ENCODE data around the gene CEP95.

The CEP95 gene

DNA sequence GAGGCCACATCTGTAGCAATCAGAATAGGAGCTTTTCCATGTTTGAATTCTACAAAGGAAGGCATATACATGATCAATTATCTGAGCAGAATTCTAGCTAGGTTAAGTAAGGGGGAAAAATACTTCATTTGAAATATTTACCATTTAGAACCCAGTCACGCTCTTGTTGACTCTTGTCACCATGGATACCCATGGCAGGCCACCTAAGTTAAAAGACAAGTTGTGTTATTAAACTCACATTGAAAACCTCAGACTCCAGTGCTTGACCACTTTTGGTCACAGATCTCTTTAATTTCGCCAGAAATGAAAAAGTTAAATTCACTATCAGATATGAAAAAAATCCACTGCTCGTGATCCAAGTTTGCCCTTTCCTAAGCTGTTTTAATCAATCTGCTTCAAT lies 4.8 kb upstream of the CEP95 start:
- peaks cover 7 to 39% of the 10 kb centered on the region in 2 experiments for H3K36me3 ChIP-seq (ENCODE audit: control insufficient read depth in 1 of 2, insufficient read depth in 2 of 2, low read length in 2 of 2)
- no peak overlapping the region for H3K14ac ChIP-seq (ENCODE audit: low read length)
- no peak overlapping the region for H3K23ac ChIP-seq (ENCODE audit: low read length)
- H2BK5ac ChIP-seq (ENCODE audit: low read depth, low read length, poor library complexity): no peak overlapping the region
- no peak overlapping the region for H3K9ac ChIP-seq (ENCODE audit: low read length)
- WGBS (ENCODE audit: extremely low coverage, insufficient coverage, insufficient read length): no CpG with 5 or more reads among the region's 3 CpGs
- H2AFZ ChIP-seq (ENCODE audit: insufficient read depth, low read length, poor library complexity): no peak overlapping the region
- H3K79me2 ChIP-seq (ENCODE audit: control insufficient read depth, insufficient read depth, low read length, poor library complexity): peaks cover 15% of the 10 kb centered on the region
- H2BK12ac ChIP-seq (ENCODE audit: low read length): no peak overlapping the region
- H3K27me3 ChIP-seq (ENCODE audit: insufficient read depth, low read length): no peaks in the 10 kb centered on the region
- H3K4me1 ChIP-seq (ENCODE audit: control insufficient read depth in 1 of 2, insufficient read depth in 2 of 2, low read length in 2 of 2): peaks cover 0 to 2% of the 10 kb centered on the region in 2 experiments
- H3K4me3 ChIP-seq (ENCODE audit: low read depth, low read length): no peak overlapping the region
- DNase-seq: peak in 1 of 2 donors; percentile 18
- no peak overlapping the region for H3K27ac ChIP-seq (ENCODE audit: low read depth, low read length)
- peaks cover 11% of the 10 kb centered on the region for H3K79me1 ChIP-seq (ENCODE audit: low read length)
- H4K8ac ChIP-seq (ENCODE audit: low read depth, low read length): no peak overlapping the region
- no peak overlapping the region for H4K91ac ChIP-seq (ENCODE audit: low read depth, low read length)
- no peak overlapping the region for H2AK5ac ChIP-seq (ENCODE audit: low read length)
- no peak overlapping the region for H3K4me2 ChIP-seq (ENCODE audit: low read length)
- no peak overlapping the region for H2BK120ac ChIP-seq (ENCODE audit: insufficient read depth, low read length, poor library complexity)
- no peaks in the 10 kb centered on the region for H3K9me3 ChIP-seq (ENCODE audit: insufficient read depth, low read depth, low read length)
- H4K12ac ChIP-seq (ENCODE audit: low read depth, low read length): no peak overlapping the region
- H3K4ac ChIP-seq (ENCODE audit: low read depth, low read length): no peak overlapping the region
- H3K18ac ChIP-seq (ENCODE audit: low read length): no peak overlapping the region

DNA sequence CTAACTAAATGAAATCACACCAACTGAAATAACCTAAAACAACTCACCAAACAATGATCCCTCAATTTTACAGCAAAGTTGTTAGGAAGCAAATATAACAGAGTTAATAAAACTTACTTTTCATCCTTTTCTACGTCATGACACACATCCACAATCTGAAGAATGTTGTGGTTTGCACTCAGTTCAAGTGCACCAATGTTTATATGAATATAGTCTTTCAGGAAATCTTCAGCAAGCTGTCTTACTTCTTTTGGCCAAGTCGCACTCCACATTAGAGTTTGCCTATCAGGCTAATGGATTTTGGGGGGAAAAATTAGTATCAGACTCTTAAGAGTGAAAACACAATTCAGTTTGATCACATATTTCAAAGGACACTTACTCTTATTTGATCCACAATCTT lies 4.0 kb upstream of the CEP95 start:
- Histone ChIP-seq H3K4me2 (ENCODE audit: low read length) (no peak overlapping the region), H4K8ac (ENCODE audit: low read depth, low read length) (no peak overlapping the region), H3K4me1 (ENCODE audit: control insufficient read depth in 1 of 2, insufficient read depth in 2 of 2, low read length in 2 of 2) (no peaks in the 10 kb centered on the region), H3K27ac (ENCODE audit: low read depth, low read length) (no peak overlapping the region), H3K4me3 (ENCODE audit: low read depth, low read length) (no peak overlapping the region), H2AK5ac (ENCODE audit: low read length) (no peak overlapping the region), H3K23ac (ENCODE audit: low read length) (no peak overlapping the region), H3K4ac (ENCODE audit: low read depth, low read length) (no peak overlapping the region), H3K36me3 (ENCODE audit: control insufficient read depth in 1 of 2, insufficient read depth in 2 of 2, low read length in 2 of 2) (peaks cover 7 to 39% of the 10 kb centered on the region in 2 experiments), H3K14ac (ENCODE audit: low read length) (no peak overlapping the region), H2AFZ (ENCODE audit: insufficient read depth, low read length, poor library complexity) (no peak overlapping the region), H3K79me2 (ENCODE audit: control insufficient read depth, insufficient read depth, low read length, poor library complexity) (peaks cover 20% of the 10 kb centered on the region), H2BK12ac (ENCODE audit: low read length) (no peak overlapping the region), H3K18ac (ENCODE audit: low read length) (no peak overlapping the region), H4K91ac (ENCODE audit: low read depth, low read length) (no peak overlapping the region), H2BK5ac (ENCODE audit: low read depth, low read length, poor library complexity) (no peak overlapping the region), H3K9me3 (ENCODE audit: insufficient read depth, low read depth, low read length) (no peaks in the 10 kb centered on the region), H3K27me3 (ENCODE audit: insufficient read depth, low read length) (no peaks in the 10 kb centered on the region), H2BK120ac (ENCODE audit: insufficient read depth, low read length, poor library complexity) (no peak overlapping the region), H3K9ac (ENCODE audit: low read length) (no peak overlapping the region), H3K79me1 (ENCODE audit: low read length) (peaks cover 13% of the 10 kb centered on the region), H4K12ac (ENCODE audit: low read depth, low read length) (no peak overlapping the region)
- WGBS (ENCODE audit: extremely low coverage, insufficient coverage, insufficient read length): no CpG with 5 or more reads among the region's 2 CpGs
- DNase-seq: no peak

DNA sequence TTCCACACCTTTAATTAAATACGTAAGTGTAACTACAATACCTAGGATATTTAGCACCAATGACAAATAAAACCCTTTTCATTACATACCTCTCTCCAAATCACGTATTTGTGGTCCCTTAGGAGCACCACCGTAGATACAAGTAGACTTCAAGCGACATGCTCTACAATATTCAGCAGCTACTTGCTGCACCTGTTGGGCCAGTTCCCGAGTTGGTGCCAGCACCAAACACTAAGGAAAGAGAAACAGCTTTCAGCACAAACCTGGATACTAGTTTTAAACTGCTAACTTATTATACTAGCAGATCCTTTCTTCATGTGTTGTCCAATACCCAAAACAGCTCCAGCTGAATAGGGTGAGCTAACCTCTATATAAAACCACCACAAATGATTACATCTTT lies 3.4 kb upstream of the CEP95 start:
- Histone ChIP-seq H3K4me3 (ENCODE audit: low read depth, low read length) (no peak overlapping the region), H3K23ac (ENCODE audit: low read length) (no peak overlapping the region), H2BK5ac (ENCODE audit: low read depth, low read length, poor library complexity) (no peak overlapping the region), H3K9me3 (ENCODE audit: insufficient read depth, low read depth, low read length) (no peaks in the 10 kb centered on the region), H3K4me2 (ENCODE audit: low read length) (no peak overlapping the region), H3K18ac (ENCODE audit: low read length) (no peak overlapping the region), H2BK120ac (ENCODE audit: insufficient read depth, low read length, poor library complexity) (no peak overlapping the region), H2BK12ac (ENCODE audit: low read length) (no peak overlapping the region), H3K79me2 (ENCODE audit: control insufficient read depth, insufficient read depth, low read length, poor library complexity) (peaks cover 20% of the 10 kb centered on the region), H4K8ac (ENCODE audit: low read depth, low read length) (no peak overlapping the region), H4K12ac (ENCODE audit: low read depth, low read length) (no peak overlapping the region), H2AFZ (ENCODE audit: insufficient read depth, low read length, poor library complexity) (no peak overlapping the region), H4K91ac (ENCODE audit: low read depth, low read length) (no peak overlapping the region), H3K36me3 (ENCODE audit: control insufficient read depth in 1 of 2, insufficient read depth in 2 of 2, low read length in 2 of 2) (peaks cover 7 to 39% of the 10 kb centered on the region in 2 experiments), H3K14ac (ENCODE audit: low read length) (no peak overlapping the region), H3K9ac (ENCODE audit: low read length) (no peak overlapping the region), H3K79me1 (ENCODE audit: low read length) (peaks cover 13% of the 10 kb centered on the region), H3K27ac (ENCODE audit: low read depth, low read length) (no peak overlapping the region), H3K4ac (ENCODE audit: low read depth, low read length) (no peak overlapping the region), H3K27me3 (ENCODE audit: insufficient read depth, low read length) (no peaks in the 10 kb centered on the region), H2AK5ac (ENCODE audit: low read length) (no peak overlapping the region), H3K4me1 (ENCODE audit: control insufficient read depth in 1 of 2, insufficient read depth in 2 of 2, low read length in 2 of 2) (no peaks in the 10 kb centered on the region)
- DNase-seq: peak in 1 of 2 donors; percentile 28
- no CpG with 5 or more reads among the region's 5 CpGs for WGBS (ENCODE audit: extremely low coverage, insufficient coverage, insufficient read length)

DNA sequence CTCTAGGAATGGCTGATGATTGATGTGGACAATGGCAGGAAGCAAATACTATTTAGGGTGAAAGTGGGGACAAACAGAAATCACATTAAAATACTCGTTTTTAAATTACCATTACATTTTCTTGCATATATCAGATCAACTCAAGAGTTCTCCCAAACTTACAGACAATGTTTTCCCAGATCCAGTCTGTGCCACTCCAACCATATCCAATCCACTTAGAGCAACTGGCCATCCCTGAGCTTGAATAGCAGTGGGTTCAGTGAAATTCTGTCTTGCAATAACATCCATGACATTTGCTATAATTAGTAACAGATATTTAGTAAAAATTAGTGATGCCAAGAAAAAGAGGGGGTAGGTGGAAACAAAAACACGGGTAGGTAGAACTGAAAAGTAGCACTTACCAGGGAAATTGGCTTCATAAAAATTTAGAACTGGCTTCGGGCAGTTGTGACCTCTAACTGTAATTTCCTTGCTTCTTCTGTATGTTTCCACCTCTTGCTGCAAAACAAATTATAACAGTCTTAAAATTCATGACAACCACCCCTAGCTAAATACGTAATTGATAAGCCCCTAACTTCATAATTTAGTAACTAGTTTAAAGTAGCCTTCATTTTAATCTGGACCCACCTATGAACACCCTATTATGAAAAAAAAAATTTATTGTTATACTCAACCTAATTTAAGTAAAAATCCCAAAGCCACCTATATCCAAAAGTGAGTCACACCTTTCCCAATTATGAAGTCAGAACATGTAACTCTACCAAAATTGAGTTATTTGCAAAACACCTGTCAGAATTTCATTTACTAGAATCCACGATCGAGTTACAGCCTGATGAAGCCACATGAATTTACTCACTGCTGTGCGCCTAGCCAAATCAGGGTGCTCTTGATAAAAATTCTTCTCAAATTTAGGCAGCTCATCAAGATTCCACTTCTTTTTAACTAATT lies 2.7 kb upstream of the CEP95 start:
- no peak overlapping the region for H3K23ac ChIP-seq (ENCODE audit: low read length)
- no peak overlapping the region for H2BK120ac ChIP-seq (ENCODE audit: insufficient read depth, low read length, poor library complexity)
- no peak overlapping the region for H2BK5ac ChIP-seq (ENCODE audit: low read depth, low read length, poor library complexity)
- WGBS (ENCODE audit: extremely low coverage, insufficient coverage, insufficient read length): no CpG with 5 or more reads among the region's 7 CpGs
- no peak overlapping the region for H3K4me3 ChIP-seq (ENCODE audit: low read depth, low read length)
- H3K27ac ChIP-seq (ENCODE audit: low read depth, low read length): no peak overlapping the region
- H3K4me2 ChIP-seq (ENCODE audit: low read length): peak overlapping the region; percentile 61
- no peak overlapping the region for H4K91ac ChIP-seq (ENCODE audit: low read depth, low read length)
- peaks cover 13% of the 10 kb centered on the region for H3K79me1 ChIP-seq (ENCODE audit: low read length)
- no peak overlapping the region for H3K14ac ChIP-seq (ENCODE audit: low read length)
- no peaks in the 10 kb centered on the region for H3K4me1 ChIP-seq (ENCODE audit: control insufficient read depth in 1 of 2, insufficient read depth in 2 of 2, low read length in 2 of 2)
- no peaks in the 10 kb centered on the region for H3K9me3 ChIP-seq (ENCODE audit: insufficient read depth, low read depth, low read length)
- H4K12ac ChIP-seq (ENCODE audit: low read depth, low read length): no peak overlapping the region
- no peak overlapping the region for H2BK12ac ChIP-seq (ENCODE audit: low read length)
- no peak overlapping the region for H2AFZ ChIP-seq (ENCODE audit: insufficient read depth, low read length, poor library complexity)
- H3K79me2 ChIP-seq (ENCODE audit: control insufficient read depth, insufficient read depth, low read length, poor library complexity): peaks cover 20% of the 10 kb centered on the region
- peak overlapping the region; percentile 97 for H3K4ac ChIP-seq (ENCODE audit: low read depth, low read length)
- H3K36me3 ChIP-seq (ENCODE audit: control insufficient read depth in 1 of 2, insufficient read depth in 2 of 2, low read length in 2 of 2): peaks cover 8 to 41% of the 10 kb centered on the region in 2 experiments
- H3K27me3 ChIP-seq (ENCODE audit: insufficient read depth, low read length): no peaks in the 10 kb centered on the region
- no peak overlapping the region for H2AK5ac ChIP-seq (ENCODE audit: low read length)
- no peak overlapping the region for H3K18ac ChIP-seq (ENCODE audit: low read length)
- H3K9ac ChIP-seq (ENCODE audit: low read length): no peak overlapping the region
- no peak overlapping the region for H4K8ac ChIP-seq (ENCODE audit: low read depth, low read length)
- peak in 1 of 2 donors; percentile 36 for DNase-seq
